Measurements from ENCODE around the gene AKAP4.

DNA sequence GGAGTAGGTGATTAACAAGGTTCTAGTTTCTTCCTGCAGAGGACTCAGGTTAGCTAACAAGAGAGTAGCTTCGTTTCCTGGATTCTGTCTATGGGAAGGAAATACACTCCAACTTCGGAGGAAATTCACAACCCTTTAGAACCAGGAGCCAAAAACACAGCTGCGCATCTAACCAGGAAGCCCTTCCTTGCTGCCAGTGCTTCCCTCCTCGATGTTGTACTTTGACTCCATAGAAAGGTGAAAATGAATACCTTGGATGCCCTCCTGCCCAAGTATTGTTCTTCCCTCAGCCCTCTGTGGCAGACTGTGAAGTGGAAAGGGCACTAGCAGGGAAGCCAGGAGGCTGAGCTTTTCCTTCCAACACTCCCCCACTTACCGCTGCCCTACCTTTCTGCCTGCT is 35.1 kb downstream of the AKAP4 start:
- no peak for TF ChIP-seq CTCF (IDR thresholded peaks at IDR 0.05)
- no peak for TF ChIP-seq POLR2A (IDR thresholded peaks at IDR 0.05)
